NCI-H1417 treated with DMSO at 0.1 percent for 48 hours (cell line): ENCODE measurements around the gene TOP1.

Experiments used
- DNase-seq: peaks from one replicate; lab custom pipeline; 2025; lab: John Stamatoyannopoulos, UW

Gene TOP1

GRCh38 chr20:41145821-41146620 is 117.4 kb downstream of the TOP1 start:
- DNase-seq, result no peak

GRCh38 chr20:41147767-41148191 is 119.2 kb downstream of the TOP1 start:
- no peak for DNase-seq

- DNase-seq, result no peak
These were observed 120.3 kb downstream of the TOP1 start for GRCh38 chr20:41148942-41149341.

DNA sequence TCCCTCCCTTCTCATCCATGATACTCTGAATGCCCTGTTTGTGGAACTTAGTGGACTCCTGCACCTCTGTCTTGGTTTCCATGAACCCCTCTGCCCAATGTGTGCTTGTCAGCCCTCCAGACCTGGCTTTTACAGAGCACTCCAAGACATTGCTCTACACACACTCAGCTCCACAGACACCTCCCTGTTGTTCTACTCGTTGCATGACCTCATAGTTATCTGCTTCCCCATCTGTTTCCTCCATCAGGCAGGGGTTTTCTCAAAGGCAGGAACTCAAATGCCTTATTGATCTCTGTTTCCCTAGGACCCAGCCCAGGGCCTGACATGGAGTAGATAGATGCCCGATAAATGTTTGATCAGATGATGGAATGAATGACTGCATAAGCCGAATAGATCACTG is 122.0 kb downstream of the TOP1 start:
- no peak for DNase-seq

- no peak for DNase-seq
These were observed 122.7 kb downstream of the TOP1 start for GRCh38 chr20:41151134-41151869.

DNA sequence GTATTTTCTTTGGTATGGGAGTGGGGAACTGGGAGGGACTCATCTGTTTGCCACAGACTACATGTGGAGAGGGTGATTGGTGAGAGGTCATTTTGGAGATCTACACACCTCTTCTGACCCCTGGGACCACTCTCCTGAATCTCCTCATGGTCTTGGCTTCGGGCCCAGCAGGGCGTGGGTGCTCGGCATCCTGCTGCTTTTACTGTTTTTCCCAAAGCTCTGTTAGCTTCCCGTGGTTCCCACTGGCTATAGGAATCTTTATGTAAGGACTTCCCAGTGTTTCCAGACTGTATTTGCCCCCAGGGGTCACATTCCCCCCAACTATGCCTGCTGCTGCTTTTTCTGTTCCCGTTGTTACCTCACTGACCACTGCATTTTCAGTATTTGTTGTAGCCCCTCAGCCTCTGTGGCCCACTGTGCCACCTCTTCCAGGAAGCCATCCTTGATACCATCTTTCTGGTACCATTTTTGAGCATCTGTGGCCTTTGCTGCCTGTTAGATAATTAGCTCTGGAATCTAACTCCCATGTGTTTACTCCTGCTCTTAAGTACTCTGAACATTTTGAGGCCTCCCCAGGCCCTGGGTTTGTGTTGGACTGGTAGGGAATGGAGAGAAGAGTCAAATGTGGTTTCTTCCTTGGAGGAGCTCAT is 123.6 kb downstream of the TOP1 start:
- DNase-seq, result no peak

DNA sequence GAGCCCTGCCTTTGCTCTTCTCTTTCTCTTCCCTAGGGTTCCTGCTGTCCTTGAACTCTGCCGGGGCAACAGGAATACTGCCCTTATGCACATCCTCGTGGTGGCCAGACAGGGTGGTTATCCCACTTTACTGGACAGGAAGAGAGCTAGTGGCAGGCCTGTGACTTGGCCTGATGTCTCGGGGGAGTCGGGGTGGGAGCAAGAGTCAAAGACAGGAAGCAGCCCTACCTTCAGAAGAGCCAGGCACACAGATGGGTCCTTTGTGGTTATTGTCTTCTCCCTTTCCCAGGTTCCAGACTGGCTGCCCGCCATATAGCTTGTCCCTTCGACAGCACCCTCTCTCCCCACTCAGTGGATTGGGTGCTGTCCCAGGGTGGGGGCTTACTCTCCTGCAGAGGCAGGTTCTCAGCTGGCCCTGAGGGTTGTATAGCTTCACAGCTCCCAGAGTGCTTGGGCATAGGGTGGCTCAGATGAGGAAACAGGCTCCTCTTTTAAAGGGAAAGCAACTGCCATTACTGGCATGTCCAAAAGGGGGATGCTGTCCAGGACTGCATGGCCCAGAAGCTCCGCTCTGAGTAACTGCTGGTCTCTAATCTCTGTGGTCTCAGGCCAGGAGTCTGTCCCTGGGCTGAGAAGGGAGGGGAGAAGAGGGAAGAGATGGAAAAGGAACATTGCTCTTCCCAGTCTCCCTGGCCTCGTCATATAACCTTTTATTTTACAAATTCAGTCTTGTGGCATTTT is 126.0 kb downstream of the TOP1 start:
- DNase-seq, result no peak

GRCh38 chr20:41155261-41155660 is 126.6 kb downstream of the TOP1 start:
- no peak for DNase-seq

DNA sequence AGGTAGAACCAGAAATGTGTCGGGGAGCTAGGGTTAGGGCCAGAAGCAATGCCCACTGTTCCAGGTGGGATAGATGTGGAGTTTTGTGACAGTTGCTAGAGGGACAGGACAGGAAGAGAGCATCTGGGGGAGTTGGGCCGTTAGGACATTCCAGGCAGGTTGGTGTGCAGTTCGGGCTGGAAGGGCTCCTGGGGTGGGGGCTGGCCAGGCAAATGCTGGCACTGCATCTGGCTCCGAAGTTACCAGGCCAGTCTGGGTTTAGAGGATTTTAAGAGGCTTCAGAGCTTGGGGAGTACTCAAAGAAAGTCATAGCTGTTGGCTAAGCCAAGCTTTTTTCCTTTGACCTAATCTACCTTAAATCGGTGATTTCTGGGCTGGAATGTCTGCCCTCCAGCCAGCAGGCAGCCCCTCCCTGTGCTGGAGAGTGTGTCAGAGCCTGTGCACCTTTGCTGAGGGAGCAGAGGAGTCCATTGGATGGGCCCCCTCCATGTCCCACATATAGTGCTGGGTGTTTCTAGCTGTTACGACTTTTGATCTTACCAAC is 129.5 kb downstream of the TOP1 start:
- DNase-seq, result no peak

DNA sequence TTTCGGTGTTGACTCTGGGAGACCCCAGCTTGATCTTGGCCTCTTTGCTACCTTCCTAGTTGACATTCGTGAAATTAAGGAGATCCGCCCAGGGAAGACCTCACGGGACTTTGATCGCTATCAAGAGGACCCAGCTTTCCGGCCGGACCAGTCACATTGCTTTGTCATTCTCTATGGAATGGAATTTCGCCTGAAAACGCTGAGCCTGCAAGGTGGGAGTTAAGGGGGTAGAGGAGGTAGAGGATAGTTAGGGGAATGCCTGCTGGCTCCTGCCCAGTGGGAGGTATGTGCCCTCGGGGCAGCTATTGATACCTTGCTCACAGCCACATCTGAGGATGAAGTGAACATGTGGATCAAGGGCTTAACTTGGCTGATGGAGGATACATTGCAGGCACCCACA is 130.9 kb downstream of the TOP1 start:
- DNase-seq, result no peak

DNA sequence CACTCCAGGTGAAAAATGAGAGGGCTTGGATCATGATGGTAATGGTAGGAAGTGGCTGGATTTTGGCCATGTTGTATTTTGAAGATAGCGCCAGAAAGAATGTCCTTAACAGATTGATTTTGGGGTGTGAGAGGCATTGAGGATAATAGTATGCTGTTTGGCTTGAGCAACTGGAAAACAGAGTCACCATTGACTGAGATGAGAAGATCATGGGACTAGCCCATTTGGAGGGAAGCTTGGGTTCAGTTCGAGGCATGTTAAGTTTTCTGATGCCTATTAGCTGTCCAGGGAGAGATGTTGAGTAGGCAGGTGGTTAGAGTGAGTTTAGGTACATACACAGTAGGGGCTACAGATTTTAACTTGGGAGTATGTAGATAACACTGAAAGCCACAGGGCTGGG is 132.1 kb downstream of the TOP1 start:
- DNase-seq, result no peak

DNA sequence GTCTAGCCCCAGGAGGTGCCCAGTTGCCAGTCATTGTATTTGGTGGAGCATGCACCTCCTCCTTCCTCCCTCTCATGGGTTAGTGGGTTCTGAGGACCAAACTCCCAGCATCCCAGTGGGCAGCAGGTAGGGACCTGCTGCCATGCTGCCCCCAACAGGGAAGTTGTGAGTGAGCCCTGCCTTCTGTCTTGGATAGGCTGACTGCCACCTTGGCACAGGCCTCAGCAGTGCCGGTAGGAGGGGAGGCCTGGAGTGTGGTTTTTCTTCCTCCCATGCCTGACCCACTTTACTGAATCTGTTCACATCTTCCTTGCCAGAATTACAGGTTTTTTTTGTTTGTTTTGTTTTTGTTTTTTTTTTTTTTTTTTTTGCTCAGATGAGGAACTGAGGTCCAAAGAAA is 133.3 kb downstream of the TOP1 start:
- DNase-seq, result no peak

- DNase-seq, result no peak
These were observed 133.8 kb downstream of the TOP1 start for GRCh38 chr20:41162396-41162795.

GRCh38 chr20:41163821-41164220 is 135.2 kb downstream of the TOP1 start:
- no peak for DNase-seq

DNA sequence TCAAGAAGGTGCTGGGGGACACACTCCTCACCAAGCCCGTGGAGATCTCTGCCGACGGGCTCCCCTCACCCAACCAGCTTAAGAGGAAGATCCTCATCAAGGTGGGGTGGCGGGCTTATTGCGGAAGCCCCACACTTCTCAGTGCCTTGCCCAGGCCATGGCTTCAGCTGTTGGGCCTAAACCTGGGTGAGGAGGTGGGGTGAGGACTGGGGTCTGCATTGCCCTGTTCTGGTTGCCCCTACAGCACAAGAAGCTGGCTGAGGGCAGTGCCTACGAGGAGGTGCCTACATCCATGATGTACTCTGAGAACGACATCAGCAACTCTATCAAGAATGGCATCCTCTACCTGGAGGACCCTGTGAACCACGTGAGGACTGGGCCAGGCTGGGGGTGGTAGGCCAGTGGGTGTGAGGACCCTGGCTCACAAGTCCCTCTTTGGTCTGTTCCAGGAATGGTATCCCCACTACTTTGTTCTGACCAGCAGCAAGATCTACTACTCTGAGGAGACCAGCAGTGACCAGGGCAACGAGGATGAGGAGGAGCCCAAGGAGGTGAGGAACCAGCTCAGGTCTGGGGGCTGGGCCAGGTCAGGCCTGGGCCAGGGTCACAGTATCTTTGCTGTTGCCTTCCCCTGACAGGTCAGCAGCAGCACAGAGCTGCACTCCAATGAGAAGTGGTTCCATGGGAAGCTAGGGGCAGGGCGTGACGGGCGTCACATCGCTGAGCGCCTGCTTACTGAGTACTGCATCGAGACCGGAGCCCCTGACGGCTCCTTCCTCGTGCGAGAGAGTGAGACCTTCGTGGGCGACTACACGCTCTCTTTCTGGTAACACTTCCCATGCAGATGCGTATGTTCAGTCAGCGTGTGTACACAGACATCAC is 136.6 kb downstream of the TOP1 start:
- DNase-seq, result no peak

DNA sequence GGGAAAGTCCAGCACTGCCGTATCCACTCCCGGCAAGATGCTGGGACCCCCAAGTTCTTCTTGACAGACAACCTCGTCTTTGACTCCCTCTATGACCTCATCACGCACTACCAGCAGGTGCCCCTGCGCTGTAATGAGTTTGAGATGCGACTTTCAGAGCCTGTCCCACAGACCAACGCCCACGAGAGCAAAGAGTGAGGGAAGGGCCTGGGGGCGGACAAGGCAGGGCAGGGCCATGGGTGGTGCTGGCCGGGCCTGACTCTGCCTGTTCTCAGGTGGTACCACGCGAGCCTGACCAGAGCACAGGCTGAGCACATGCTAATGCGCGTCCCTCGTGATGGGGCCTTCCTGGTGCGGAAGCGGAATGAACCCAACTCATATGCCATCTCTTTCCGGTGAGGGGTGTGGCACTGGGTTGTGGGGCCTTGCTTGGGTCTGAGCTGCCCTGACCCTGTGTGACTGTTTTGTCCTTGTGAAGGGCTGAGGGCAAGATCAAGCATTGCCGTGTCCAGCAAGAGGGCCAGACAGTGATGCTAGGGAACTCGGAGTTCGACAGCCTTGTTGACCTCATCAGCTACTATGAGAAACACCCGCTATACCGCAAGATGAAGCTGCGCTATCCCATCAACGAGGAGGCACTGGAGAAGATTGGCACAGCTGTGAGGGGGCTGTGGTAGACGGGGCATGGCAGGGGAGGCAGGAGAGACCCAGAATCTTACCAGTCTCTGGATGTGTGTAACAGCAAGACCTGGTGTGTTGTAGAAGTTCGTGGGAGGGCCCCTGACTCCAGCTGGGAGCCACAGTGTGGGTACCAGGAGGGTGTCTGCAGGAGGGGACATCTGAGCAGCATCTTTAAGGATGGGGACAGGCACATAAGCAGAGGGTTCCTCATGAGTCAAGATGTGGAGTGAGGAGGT is 137.8 kb downstream of the TOP1 start:
- DNase-seq, result no peak

GRCh38 chr20:41167118-41167470 is 138.5 kb downstream of the TOP1 start:
- no peak for DNase-seq

GRCh38 chr20:41167481-41168253 is 139.0 kb downstream of the TOP1 start:
- DNase-seq, result no peak
